SK-N-SH (cell line): Measurements from ENCODE around the gene THBS2.

Experiments
- CHD2 ChIP-seq: fragments of 150-350 bp; IDR thresholded peaks from 2 replicates; pipeline ENCODE4 v1.6.1; 2018; ENCODE audit warnings: low read length; ENCODE audit not compliant: partially characterized antibody
- FOXJ3 ChIP-seq: sonication (generic); formaldehyde crosslinking; IDR thresholded peaks from 2 replicates; pipeline ENCODE4 v1.5.1; 2020; ENCODE audit warnings: mild to moderate bottlenecking, missing genetic modification reagents
- SMC3 ChIP-seq: IDR thresholded peaks from 2 replicates; pipeline ENCODE4 v1.6.1; 2012; ENCODE audit warnings: low read depth, low read length, improper control_type of control experiment
- TF ChIP-seq, protein P1 (sequence below): fragments of 200-600 bp; sonication (generic); IDR thresholded peaks from 2 replicates; pipeline ENCODE4 v1.6.1; 2017; ENCODE audit warnings: antibody characterized with exemption, mild to moderate bottlenecking, moderate library complexity
- TF ChIP-seq, protein P2 (sequence below): fragments of 150-350 bp; IDR thresholded peaks from 2 replicates; pipeline ENCODE4 v1.6.1; 2016; ENCODE audit warnings: mild to moderate bottlenecking, low read depth, low read length
- TF ChIP-seq, protein P3 (sequence below): fragments of 150-350 bp; IDR thresholded peaks from 2 replicates; pipeline ENCODE4 v1.6.1; 2017; ENCODE audit warnings: antibody characterized with exemption, low read length, low read depth, borderline replicate concordance

DNA sequence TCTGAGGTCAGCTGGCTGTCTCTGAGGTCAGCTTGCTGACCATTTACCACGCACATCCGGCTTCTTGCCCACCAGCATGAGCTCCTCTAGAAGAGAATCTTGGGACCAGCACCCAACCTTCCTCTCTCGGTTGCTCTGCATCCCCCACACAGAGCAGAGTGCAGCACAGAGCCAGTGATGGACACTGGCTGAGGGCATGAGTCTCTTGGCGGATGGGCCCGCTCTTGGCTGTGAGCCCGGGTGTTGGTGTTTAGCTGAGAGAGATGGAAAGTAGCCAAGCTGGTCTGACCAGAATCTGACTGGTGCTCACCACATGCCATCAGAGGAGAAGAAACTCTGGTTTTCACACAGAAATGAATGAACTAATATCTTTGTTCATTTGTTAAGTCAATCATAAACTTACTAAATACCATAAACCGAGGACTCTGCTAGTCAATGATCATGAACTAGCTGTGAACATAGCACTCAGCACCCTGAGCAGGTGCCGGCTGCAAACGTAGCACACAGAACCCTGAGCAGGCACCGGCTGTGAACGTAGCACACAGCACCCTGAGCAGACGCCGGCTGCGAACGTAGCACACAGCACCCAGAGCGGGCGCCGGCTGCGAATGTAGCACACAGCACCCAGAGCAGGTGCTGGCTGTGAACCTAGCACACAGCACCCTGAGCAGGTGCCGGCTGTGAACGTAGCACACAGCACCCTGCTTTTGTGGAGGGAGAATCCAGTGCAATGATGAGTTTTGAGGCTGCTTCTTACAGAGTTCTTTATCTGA is 10.4 kb upstream of the THBS2 start:
- no peak for TF ChIP-seq SMC3
- TF ChIP-seq, protein P1, sequence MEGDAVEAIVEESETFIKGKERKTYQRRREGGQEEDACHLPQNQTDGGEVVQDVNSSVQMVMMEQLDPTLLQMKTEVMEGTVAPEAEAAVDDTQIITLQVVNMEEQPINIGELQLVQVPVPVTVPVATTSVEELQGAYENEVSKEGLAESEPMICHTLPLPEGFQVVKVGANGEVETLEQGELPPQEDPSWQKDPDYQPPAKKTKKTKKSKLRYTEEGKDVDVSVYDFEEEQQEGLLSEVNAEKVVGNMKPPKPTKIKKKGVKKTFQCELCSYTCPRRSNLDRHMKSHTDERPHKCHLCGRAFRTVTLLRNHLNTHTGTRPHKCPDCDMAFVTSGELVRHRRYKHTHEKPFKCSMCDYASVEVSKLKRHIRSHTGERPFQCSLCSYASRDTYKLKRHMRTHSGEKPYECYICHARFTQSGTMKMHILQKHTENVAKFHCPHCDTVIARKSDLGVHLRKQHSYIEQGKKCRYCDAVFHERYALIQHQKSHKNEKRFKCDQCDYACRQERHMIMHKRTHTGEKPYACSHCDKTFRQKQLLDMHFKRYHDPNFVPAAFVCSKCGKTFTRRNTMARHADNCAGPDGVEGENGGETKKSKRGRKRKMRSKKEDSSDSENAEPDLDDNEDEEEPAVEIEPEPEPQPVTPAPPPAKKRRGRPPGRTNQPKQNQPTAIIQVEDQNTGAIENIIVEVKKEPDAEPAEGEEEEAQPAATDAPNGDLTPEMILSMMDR: no peak
- no peak for TF ChIP-seq CHD2
- TF ChIP-seq, protein P2, sequence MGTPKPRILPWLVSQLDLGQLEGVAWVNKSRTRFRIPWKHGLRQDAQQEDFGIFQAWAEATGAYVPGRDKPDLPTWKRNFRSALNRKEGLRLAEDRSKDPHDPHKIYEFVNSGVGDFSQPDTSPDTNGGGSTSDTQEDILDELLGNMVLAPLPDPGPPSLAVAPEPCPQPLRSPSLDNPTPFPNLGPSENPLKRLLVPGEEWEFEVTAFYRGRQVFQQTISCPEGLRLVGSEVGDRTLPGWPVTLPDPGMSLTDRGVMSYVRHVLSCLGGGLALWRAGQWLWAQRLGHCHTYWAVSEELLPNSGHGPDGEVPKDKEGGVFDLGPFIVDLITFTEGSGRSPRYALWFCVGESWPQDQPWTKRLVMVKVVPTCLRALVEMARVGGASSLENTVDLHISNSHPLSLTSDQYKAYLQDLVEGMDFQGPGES: no peak
- TF ChIP-seq FOXJ3 (CRISPR knock-in tag): no peak
- TF ChIP-seq, protein P3, sequence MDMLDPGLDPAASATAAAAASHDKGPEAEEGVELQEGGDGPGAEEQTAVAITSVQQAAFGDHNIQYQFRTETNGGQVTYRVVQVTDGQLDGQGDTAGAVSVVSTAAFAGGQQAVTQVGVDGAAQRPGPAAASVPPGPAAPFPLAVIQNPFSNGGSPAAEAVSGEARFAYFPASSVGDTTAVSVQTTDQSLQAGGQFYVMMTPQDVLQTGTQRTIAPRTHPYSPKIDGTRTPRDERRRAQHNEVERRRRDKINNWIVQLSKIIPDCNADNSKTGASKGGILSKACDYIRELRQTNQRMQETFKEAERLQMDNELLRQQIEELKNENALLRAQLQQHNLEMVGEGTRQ: no peak
